PC-9 (cell line): ENCODE measurements around the gene OSGEPL1. TPM values are rescaled to one million over a fixed set of nuclear protein-coding genes. Genes with fewer than 3 reads are reported as not detected.

Experiments
- BruUV-seq: library from RNA; stranded (reverse); fragments of 400-500 nt; replicated peaks from 2 replicates; lab custom pipeline; 2021; lab: Mats Ljungman, UMichigan
- CTCF ChIA-PET: fragments of 300-600 bp; sonication (Branson Sonifier 250); formaldehyde crosslinking; loops from one replicate; lab custom pipeline; 2022; ENCODE audit warnings: antibody characterized with exemption; lab: Charles Lee
- POLR2A ChIA-PET: fragments of 300-600 bp; sonication (Branson Sonifier 250); formaldehyde crosslinking; loops from one replicate; lab custom pipeline; 2022; ENCODE audit warnings: antibody characterized with exemption; ENCODE audit not compliant: unreplicated experiment; lab: Charles Lee
- DNase-seq, 2 experiments: peaks; one replicate each; pipeline versions ENCODE4 v3.0.0 to v3.0.0-alpha.2; 2015 to 2022; ENCODE audit warnings: mixed read lengths in 1 of 2
- H2AFZ ChIP-seq: fragments of 200-600 bp; sonication (generic); 2 replicates; pipeline ENCODE4 v1.8.1; 2017; ENCODE audit warnings: antibody characterized with exemption
- H3F3A ChIP-seq: fragments of 200-600 bp; sonication (generic); 2 replicates; pipeline ENCODE4 v1.8.1; 2017; ENCODE audit warnings: antibody characterized with exemption, mild to moderate bottlenecking, low read depth; ENCODE audit not compliant: insufficient read depth
- H3K27ac ChIP-seq: fragments of 200-600 bp; sonication (generic); 2 replicates; pipeline ENCODE4 v1.6.1; 2016; ENCODE audit warnings: mixed run types
- H3K27me3 ChIP-seq: fragments of 200-600 bp; sonication (generic); 2 replicates; pipeline ENCODE4 v1.6.1; 2016; ENCODE audit warnings: low read depth, mixed run types; ENCODE audit not compliant: insufficient read depth
- H3K36me3 ChIP-seq: fragments of 200-600 bp; sonication (generic); 2 replicates; pipeline ENCODE4 v1.6.1; 2016; ENCODE audit warnings: low read depth, mixed run types
- H3K4me1 ChIP-seq: fragments of 200-600 bp; sonication (generic); replicated peaks from 2 replicates; pipeline ENCODE4 v1.6.1; 2016; ENCODE audit warnings: mixed run types; ENCODE audit not compliant: insufficient read depth
- H3K4me2 ChIP-seq: fragments of 200-600 bp; sonication (generic); 2 replicates; pipeline ENCODE4 v1.6.1; 2017; ENCODE audit warnings: mixed run types
- H3K4me3 ChIP-seq: fragments of 200-600 bp; sonication (generic); 2 replicates; pipeline ENCODE4 v1.6.1; 2016; ENCODE audit warnings: mixed run types
- H3K79me2 ChIP-seq: fragments of 200-600 bp; sonication (generic); 2 replicates; pipeline ENCODE4 v1.6.1; 2017; ENCODE audit warnings: low read depth, mixed run types
- H3K9me2 ChIP-seq: fragments of 200-600 bp; sonication (generic); 2 replicates; pipeline ENCODE4 v1.8.1; 2017; ENCODE audit warnings: mild to moderate bottlenecking; ENCODE audit not compliant: insufficient read depth
- H3K9me3 ChIP-seq: fragments of 200-600 bp; sonication (generic); 2 replicates; pipeline ENCODE4 v1.8.1; 2016; ENCODE audit warnings: low read depth; ENCODE audit not compliant: insufficient read depth
- H4K20me1 ChIP-seq: fragments of 200-600 bp; sonication (generic); 2 replicates; pipeline ENCODE4 v1.8.1; 2017; ENCODE audit not compliant: insufficient read depth
- EZH2 ChIP-seq: fragments of 200-600 bp; sonication (generic); IDR thresholded peaks from 2 replicates; pipeline ENCODE4 v1.8.0; 2017; ENCODE audit warnings: antibody characterized with exemption, low read depth
- intact Hi-C: fragments of 100-400 bp; cut with micrococcal nuclease; formaldehyde crosslinking; loops from one replicate; pipeline ENCODE4 v1.10.0; 2022; ENCODE audit not compliant: unreplicated experiment
- total RNA-seq: library from RNA; stranded (reverse); gene quantifications from 2 replicates; pipeline ENCODE4 v1.2.3, GENCODE V29; 2021
- TF ChIP-seq, protein P1 (sequence below): fragments of 200-600 bp; sonication (generic); conservative IDR thresholded peaks from 2 replicates; pipeline ENCODE4 v1.6.1; 2017; ENCODE audit warnings: mixed run types, antibody characterized with exemption, mild to moderate bottlenecking, moderate library complexity

OSGEPL1 gene
- total RNA-seq, 1 experiment from 2014 or later = 5.7 TPM

DNA sequence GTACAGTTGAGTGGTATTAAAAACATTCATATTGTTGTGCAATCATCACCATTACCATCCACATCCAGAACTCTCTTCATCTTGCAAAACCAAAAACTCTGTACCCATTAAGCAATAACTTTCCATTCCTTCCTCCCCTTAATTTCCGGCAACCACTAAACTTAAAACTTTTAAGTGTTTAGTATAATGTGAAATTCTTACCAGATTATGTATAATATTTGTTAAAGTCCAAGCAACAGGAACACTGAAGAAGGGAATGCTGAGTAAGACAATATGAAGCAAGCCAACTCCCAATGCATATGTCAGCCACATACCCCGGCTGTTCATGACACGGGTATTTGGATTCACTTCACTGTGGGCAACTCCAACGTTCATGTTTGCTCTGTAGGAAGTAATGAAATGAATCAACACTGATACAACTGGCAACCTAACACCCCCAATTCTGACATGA, 19.7 kb upstream of the OSGEPL1 start:
- DNase-seq = no peak
- Histone ChIP-seq H3K4me1 (peaks cover 11% of the 10 kb centered on the region), H3F3A (peaks cover 8% of the 10 kb centered on the region; the same call in 1 of the 2 replicates), H3K27me3 (no peaks in the 10 kb centered on the region), H3K79me2 (peaks cover 42% of the 10 kb centered on the region), H3K27ac (no peak overlapping the region), H3K4me2 (peak overlapping the region; percentile 78), H3K36me3 (no peaks in the 10 kb centered on the region), H3K9me3 (no peaks in the 10 kb centered on the region), H3K9me2 (no peaks in the 10 kb centered on the region), H4K20me1 (no peaks in the 10 kb centered on the region), H3K4me3 (peak overlapping the region; percentile 84; the same call in 1 of the 2 replicates), H2AFZ (no peak overlapping the region)
- CTCF ChIA-PET = no interaction called here
- intact Hi-C loops = no loop called here
- POLR2A ChIA-PET = no interaction called here
- no TSS peak for BruUV-seq
- TF ChIP-seq, protein P1, sequence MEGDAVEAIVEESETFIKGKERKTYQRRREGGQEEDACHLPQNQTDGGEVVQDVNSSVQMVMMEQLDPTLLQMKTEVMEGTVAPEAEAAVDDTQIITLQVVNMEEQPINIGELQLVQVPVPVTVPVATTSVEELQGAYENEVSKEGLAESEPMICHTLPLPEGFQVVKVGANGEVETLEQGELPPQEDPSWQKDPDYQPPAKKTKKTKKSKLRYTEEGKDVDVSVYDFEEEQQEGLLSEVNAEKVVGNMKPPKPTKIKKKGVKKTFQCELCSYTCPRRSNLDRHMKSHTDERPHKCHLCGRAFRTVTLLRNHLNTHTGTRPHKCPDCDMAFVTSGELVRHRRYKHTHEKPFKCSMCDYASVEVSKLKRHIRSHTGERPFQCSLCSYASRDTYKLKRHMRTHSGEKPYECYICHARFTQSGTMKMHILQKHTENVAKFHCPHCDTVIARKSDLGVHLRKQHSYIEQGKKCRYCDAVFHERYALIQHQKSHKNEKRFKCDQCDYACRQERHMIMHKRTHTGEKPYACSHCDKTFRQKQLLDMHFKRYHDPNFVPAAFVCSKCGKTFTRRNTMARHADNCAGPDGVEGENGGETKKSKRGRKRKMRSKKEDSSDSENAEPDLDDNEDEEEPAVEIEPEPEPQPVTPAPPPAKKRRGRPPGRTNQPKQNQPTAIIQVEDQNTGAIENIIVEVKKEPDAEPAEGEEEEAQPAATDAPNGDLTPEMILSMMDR = no peak
- TF ChIP-seq EZH2 = no peak

DNA sequence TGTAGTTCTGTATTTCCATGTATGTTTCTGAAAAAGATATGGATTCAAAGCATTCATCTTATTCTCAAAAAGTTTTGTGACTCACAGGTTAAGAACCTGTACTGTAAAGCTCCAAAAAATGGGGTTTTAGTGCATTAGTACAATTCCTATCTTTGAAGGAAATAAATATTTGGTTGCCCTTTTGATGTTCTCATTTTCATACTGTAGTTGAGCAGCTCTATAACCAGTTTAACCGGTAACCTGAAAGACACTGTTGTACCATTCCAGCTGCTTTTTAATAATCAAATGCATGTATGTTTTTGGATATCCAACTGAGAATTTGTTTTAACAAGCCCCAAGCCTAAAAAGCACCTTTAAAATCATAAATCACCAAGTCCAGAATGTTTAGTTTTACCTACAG, 9.6 kb upstream of the OSGEPL1 start:
- POLR2A ChIA-PET = no interaction called here
- Histone ChIP-seq H3K27ac (no peak overlapping the region), H2AFZ (no peak overlapping the region), H3K4me2 (no peak overlapping the region), H3K36me3 (no peaks in the 10 kb centered on the region; the same call in 1 of the 2 replicates), H3K27me3 (no peaks in the 10 kb centered on the region), H3K79me2 (no peaks in the 10 kb centered on the region), H3K4me1 (no peaks in the 10 kb centered on the region), H3K9me3 (no peaks in the 10 kb centered on the region), H3F3A (no peaks in the 10 kb centered on the region), H4K20me1 (no peaks in the 10 kb centered on the region), H3K9me2 (no peaks in the 10 kb centered on the region), H3K4me3 (no peak overlapping the region)
- CTCF ChIA-PET = no interaction called here
- intact Hi-C loops = no loop called here
- TF ChIP-seq, protein P1 = no peak
- no peak for TF ChIP-seq EZH2
- BruUV-seq = no TSS peak
- DNase-seq = no peak

DNA sequence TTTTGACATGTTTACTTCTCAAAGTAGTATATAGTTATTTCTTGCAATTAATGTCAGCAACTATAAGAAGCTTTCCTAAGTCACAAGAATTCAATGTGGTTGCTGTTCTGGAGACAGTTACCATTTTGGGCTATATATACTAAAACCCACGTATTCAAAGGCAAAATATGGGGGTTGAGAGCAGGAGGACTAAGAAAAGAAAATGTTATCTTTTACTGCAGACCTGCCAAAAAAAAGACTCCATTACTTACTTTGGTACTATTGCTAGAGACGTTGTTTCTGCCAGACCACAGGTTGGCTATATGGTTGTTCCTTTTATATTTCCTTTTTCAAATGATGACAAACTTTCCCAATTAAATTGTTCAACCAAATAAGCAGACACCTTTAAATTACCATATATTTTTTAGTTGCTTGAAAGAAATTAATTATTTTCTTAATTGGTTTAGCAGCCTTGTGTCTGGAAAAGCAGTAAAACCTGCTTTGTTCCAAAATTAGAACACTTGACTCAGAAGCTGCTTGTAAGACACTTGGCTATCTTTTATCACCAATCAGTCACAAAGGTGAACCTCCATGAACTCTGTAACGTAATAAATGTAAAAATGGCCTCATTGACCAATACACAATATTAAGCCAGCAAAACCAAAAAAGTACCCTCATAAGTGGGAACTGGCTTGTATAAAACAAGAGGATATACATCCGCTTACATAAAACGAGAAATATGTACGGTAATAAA, 8.2 kb upstream of the OSGEPL1 start:
- Histone ChIP-seq H4K20me1 (no peaks in the 10 kb centered on the region), H3K27ac (no peak overlapping the region), H2AFZ (no peak overlapping the region), H3K4me2 (no peak overlapping the region), H3F3A (no peaks in the 10 kb centered on the region), H3K4me3 (no peak overlapping the region), H3K79me2 (no peaks in the 10 kb centered on the region), H3K36me3 (no peaks in the 10 kb centered on the region; the same call in 1 of the 2 replicates), H3K27me3 (no peaks in the 10 kb centered on the region), H3K4me1 (no peaks in the 10 kb centered on the region), H3K9me2 (no peaks in the 10 kb centered on the region), H3K9me3 (no peaks in the 10 kb centered on the region)
- intact Hi-C loops = no loop called here
- CTCF ChIA-PET = no interaction called here
- TF ChIP-seq, protein P1 = no peak
- TF ChIP-seq EZH2 = no peak
- POLR2A ChIA-PET = no interaction called here
- DNase-seq = no peak
- BruUV-seq = no TSS peak
